ENCODE data around the gene POLR1A. TPM values are rescaled to one million over a fixed set of nuclear protein-coding genes. Genes with fewer than 3 reads are reported as not detected.

POLR1A gene
- total RNA-seq: 10 to 100 TPM; 12.8 to 39.1 TPM
- 1 to 10 TPM; 5.5 to 6.6 TPM for polyA plus RNA-seq
- long read RNA-seq, donor 1: 0 reads
- long read RNA-seq, donor 2: 0 reads
- long read RNA-seq, donor 3: 0 reads
- long read RNA-seq, donor 4: 0 reads
- long read RNA-seq, donor 5, partial matches to known transcripts: 12 of 12 reads
- long read RNA-seq, donor 5, other reads (novel, unspliced or antisense): 0 of 12 reads

DNA sequence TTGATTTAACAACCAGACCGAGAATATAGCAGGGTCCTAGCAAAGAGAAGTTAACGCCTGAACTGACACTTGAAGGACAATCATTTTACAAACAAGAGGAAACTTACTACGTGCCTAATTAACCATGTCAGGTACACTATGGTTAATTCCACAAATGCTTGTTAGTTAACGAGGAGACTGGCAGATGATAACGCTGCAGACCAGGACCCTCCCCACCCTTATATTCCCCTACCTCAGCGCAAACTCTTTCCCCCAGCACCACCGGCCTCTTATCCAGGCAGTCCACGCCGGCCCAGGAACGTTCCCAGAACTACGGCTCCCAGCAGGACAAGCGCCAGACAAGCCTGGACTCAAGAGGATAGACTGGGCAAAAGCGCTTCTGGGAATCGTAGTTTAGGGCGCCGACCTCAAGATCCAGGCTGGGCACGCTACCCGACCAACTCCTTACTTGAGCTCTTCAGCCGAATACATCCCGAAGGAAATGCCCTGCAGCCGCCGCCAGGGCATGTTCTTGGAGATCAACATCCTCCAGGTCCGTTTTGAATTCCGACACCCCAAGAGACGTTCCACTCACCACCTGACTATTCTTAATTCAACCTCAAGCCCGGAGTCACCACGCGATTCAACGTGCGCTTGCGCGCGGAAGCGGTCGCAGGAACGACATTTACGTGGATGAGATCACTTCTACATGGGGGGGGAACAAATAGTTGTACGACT is at the start of gene POLR1A:
Gene POLR1A (minus strand): TSS at position 635 of the 717 bp plus-strand sequence. CDS start 110 bp downstream, at position 525.
- TF ChIP-seq, protein P1, sequence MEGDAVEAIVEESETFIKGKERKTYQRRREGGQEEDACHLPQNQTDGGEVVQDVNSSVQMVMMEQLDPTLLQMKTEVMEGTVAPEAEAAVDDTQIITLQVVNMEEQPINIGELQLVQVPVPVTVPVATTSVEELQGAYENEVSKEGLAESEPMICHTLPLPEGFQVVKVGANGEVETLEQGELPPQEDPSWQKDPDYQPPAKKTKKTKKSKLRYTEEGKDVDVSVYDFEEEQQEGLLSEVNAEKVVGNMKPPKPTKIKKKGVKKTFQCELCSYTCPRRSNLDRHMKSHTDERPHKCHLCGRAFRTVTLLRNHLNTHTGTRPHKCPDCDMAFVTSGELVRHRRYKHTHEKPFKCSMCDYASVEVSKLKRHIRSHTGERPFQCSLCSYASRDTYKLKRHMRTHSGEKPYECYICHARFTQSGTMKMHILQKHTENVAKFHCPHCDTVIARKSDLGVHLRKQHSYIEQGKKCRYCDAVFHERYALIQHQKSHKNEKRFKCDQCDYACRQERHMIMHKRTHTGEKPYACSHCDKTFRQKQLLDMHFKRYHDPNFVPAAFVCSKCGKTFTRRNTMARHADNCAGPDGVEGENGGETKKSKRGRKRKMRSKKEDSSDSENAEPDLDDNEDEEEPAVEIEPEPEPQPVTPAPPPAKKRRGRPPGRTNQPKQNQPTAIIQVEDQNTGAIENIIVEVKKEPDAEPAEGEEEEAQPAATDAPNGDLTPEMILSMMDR (IDR thresholded peaks at IDR 0.05; ENCODE audit: control extremely low read depth, extremely low read depth): no peak
- DNase-seq (peak; percentile 92 to 97 (median 96)), ATAC-seq (ENCODE audit: insufficient read depth, low FRiP score) (peak; percentile 91)
- Histone ChIP-seq H3K4me3 (peak within 1 kb of the TSS; percentile 83), H3K9ac (ENCODE audit: insufficient read depth in 1 of 2, low read length in 2 of 2) (peak within 1 kb of the TSS; percentile 70 to 80), H3K9me3 (ENCODE audit: control insufficient read depth in 4 of 4, insufficient read depth in 3 of 4, low read length in 3 of 4) (no peaks in the 10 kb centered on the region), H3K27me3 (ENCODE audit: control insufficient read depth in 3 of 3, insufficient read depth in 3 of 3, low read length in 2 of 3) (no peaks in the 10 kb centered on the region), H3K4me1 (ENCODE audit: control insufficient read depth in 5 of 5, insufficient read depth in 5 of 5, low read length in 5 of 5) (peaks cover 0 to 23% (median 10%) of the 10 kb centered on the region in 5 donors), H3K36me3 (ENCODE audit: control insufficient read depth in 4 of 4, insufficient read depth in 4 of 4, low read length in 4 of 4) (peaks cover under 1 to 22% (median 12%) of the 10 kb centered on the region in 4 donors), H3K27ac (ENCODE audit: low read depth in 1 of 2, low read length in 1 of 2) (peak within 1 kb of the TSS; percentile 84 to 87)
- 0% methylated on average over 38 of the region's 38 CpGs for WGBS, 2 donors

DNA sequence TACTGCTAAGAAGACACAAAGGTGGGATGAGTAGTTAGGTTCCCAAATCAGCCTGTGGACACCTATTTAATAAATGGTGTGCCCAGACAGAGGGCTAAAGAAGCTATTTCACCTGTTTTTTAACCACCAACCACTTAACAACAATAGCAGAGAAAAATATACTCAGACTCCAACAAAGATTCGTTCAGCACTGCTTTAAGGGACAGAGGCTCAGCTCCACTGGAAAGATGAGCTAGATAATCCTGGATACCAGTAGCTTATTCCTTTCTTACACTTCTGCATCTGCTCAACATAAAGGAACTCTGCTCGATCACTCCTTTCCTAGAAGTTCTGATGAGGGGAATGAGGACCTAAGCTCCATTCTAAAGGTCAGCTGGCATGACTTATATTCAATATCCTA is 44.8 kb upstream of the POLR1A start:
- no peak for ATAC-seq (ENCODE audit: insufficient read depth, low FRiP score)
- Histone ChIP-seq H3K4me3 (no peak overlapping the region), H3K27ac (ENCODE audit: low read depth in 1 of 2, low read length in 1 of 2) (no peak overlapping the region), H3K36me3 (ENCODE audit: control insufficient read depth in 4 of 4, insufficient read depth in 4 of 4, low read length in 4 of 4) (peaks cover 29 to 52% (median 41%) of the 10 kb centered on the region in 4 donors), H3K27me3 (ENCODE audit: control insufficient read depth in 3 of 3, insufficient read depth in 3 of 3, low read length in 2 of 3) (no peaks in the 10 kb centered on the region), H3K9ac (ENCODE audit: insufficient read depth in 1 of 2, low read length in 2 of 2) (no peak overlapping the region), H3K4me1 (ENCODE audit: control insufficient read depth in 5 of 5, insufficient read depth in 5 of 5, low read length in 5 of 5) (no peaks in the 10 kb centered on the region), H3K9me3 (ENCODE audit: control insufficient read depth in 4 of 4, insufficient read depth in 3 of 4, low read length in 3 of 4) (no peaks in the 10 kb centered on the region)
- TF ChIP-seq, protein P1 (IDR thresholded peaks at IDR 0.05; ENCODE audit: control extremely low read depth, extremely low read depth): no peak
- DNase-seq: no peak
- WGBS, 2 donors: 94 to 96% methylated on average over 2 of the region's 2 CpGs

DNA sequence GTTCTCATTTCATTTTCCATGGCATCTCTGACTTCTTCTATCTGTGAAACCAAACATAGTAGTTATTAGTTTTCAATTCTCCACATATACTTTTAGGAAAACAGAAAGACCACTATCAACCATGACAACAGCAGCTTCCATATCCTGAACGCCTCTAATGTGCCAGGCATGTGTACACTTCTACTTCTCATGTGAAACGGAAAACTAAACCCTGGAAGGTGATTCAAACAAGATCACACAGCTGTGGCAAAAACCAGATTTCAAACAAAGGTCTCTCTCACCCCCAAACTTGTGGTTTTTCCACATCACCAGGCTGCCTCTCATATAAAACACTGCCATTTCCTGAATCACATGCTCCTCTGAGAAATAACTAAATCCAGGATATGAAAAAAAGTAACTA is 42.1 kb upstream of the POLR1A start:
- no peak for DNase-seq
- Histone ChIP-seq H3K9ac (ENCODE audit: insufficient read depth in 1 of 2, low read length in 2 of 2) (no peak overlapping the region), H3K4me1 (ENCODE audit: control insufficient read depth in 5 of 5, insufficient read depth in 5 of 5, low read length in 5 of 5) (no peaks in the 10 kb centered on the region), H3K36me3 (ENCODE audit: control insufficient read depth in 4 of 4, insufficient read depth in 4 of 4, low read length in 4 of 4) (peaks cover 34 to 70% (median 52%) of the 10 kb centered on the region in 4 donors), H3K27me3 (ENCODE audit: control insufficient read depth in 3 of 3, insufficient read depth in 3 of 3, low read length in 2 of 3) (no peaks in the 10 kb centered on the region), H3K4me3 (no peak overlapping the region), H3K27ac (ENCODE audit: low read depth in 1 of 2, low read length in 1 of 2) (no peak overlapping the region), H3K9me3 (ENCODE audit: control insufficient read depth in 4 of 4, insufficient read depth in 3 of 4, low read length in 3 of 4) (no peaks in the 10 kb centered on the region)
- TF ChIP-seq, protein P1 (IDR thresholded peaks at IDR 0.05; ENCODE audit: control extremely low read depth, extremely low read depth): no peak
- no peak for ATAC-seq (ENCODE audit: insufficient read depth, low FRiP score)
- WGBS, 2 donors: 88 to 91% methylated on average over 2 of the region's 2 CpGs

Measured in lung (tissue), 16 donors.